ENCODE measurements around the gene TCF12. TPM values are rescaled to one million over a fixed set of nuclear protein-coding genes. Genes with fewer than 3 reads are reported as not detected.

Gene TCF12
- total RNA-seq (83.7 TPM), polyA plus RNA-seq (10 to 100 TPM; 45.7 to 71.6 (median 63.7) TPM)

DNA sequence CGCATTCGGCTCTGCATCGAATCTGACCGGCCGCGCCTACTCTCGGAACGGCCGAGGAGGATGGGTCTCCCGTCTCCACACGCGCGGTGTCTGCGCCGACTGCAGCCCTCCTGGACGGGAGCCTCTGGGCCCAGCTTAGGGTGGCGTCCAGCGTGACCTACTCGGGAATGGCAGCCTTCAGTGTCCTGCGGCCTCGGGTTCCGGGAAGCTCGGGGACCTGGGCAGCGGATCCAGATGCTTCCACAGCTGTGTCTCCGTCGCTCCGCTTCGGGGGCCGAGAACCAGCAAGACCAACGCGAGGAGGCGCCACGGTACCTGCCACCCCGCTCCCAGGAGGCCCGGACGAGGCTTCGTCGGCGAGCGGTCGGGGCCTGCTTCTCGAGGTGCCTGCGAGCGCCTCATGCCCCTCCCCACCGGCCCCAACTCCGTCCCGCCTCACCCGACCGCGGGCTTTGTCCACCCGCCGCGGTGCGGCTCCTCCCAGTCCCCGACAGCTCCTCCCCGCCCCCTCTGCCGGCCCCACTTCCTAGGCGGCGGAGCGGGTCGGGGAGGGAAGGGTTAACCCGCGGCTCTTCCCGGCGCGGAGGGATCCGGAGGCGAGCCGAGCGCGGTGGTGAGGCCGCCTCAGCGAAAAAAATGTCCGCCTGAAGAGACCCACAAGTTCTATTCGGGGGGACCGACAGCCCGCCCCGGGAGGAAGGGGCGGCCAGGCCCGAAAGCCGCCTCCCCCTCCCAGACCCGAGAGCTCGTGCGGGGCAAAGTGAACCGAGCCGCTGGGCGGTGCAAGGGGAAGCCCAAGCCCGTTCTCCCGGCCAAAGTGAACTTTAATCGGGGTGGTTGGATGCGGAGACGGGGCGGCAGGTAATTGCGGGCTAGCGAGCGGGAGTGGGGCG lies at the start of gene TCF12:
TCF12 (plus strand) TSS at position 599 of the 893 bp plus-strand sequence. CDS start 1,270 bp downstream, outside the sequence.
- Mint-ChIP-seq H3K36me3 (peaks cover 6% of the 10 kb centered on the region), H3K27ac (peak within 1 kb of the TSS; percentile 81 to 92 (median 89)), H3K4me1 (peaks cover 30 to 66% (median 47%) of the 10 kb centered on the region in 4 donors)

DNA sequence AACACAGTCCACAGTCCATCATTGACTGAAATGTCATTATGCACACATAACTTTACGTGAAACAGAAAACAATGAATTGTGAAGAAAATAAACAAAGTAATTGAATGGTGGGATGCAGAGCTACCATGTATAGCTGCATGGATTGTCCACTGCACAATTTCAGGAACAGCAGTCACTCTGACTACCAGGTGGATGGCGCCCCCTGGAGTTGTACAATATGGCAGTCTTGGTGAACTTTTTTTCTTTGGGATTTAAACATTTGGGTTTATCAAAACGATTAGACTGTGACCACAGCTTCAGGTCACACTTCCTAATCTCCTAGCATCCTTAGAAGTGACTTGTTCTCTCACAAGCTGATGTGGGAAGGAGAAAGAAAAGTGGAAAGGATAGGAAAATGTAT lies 48.9 kb upstream of the TCF12 start:
- Histone ChIP-seq H3K9me3 (ENCODE audit: control insufficient read depth in 2 of 2, low read length in 2 of 2) (no peaks in the 10 kb centered on the region), H3K4me3 (ENCODE audit: low read depth, low read length) (no peak overlapping the region), H3K27me3 (ENCODE audit: control insufficient read depth, insufficient read depth, low read length) (no peaks in the 10 kb centered on the region), H3K27ac (ENCODE audit: insufficient read depth, low read length, poor library complexity, severe bottlenecking) (no peak overlapping the region), H3K36me3 (ENCODE audit: control insufficient read depth, insufficient read depth, low read length) (no peaks in the 10 kb centered on the region), H3K4me1 (ENCODE audit: control insufficient read depth, insufficient read depth, low read length, poor library complexity, severe bottlenecking) (no peaks in the 10 kb centered on the region)
- Mint-ChIP-seq H3K27me3 (peaks cover 8% of the 10 kb centered on the region), H3K27ac (no peak overlapping the region), H3K36me3 (no peaks in the 10 kb centered on the region), H3K4me1 (no peaks in the 10 kb centered on the region), H3K9me3 (no peaks in the 10 kb centered on the region), H3K4me3 (no peak overlapping the region)
- DNase-seq (peak in 1 of 3 donors; percentile 44), ATAC-seq (ENCODE audit: low read depth in 2 of 2) (no peak)

More for the DNA sequence above, at the start of gene TCF12:
- Histone ChIP-seq H3K27me3 (ENCODE audit: control insufficient read depth, insufficient read depth, low read length) (no peaks in the 10 kb centered on the region), H3K27ac (ENCODE audit: insufficient read depth, low read length, poor library complexity, severe bottlenecking) (peak within 1 kb of the TSS; percentile 79), H3K36me3 (ENCODE audit: control insufficient read depth, insufficient read depth, low read length) (no peaks in the 10 kb centered on the region), H3K4me3 (ENCODE audit: low read depth, low read length) (peak within 1 kb of the TSS; percentile 87), H3K4me1 (ENCODE audit: control insufficient read depth, insufficient read depth, low read length, poor library complexity, severe bottlenecking) (peaks cover 39% of the 10 kb centered on the region), H3K9me3 (ENCODE audit: control insufficient read depth in 2 of 2, low read length in 2 of 2) (no peaks in the 10 kb centered on the region)
- Mint-ChIP-seq H3K27me3 (peaks cover 5% of the 10 kb centered on the region), H3K4me3 (peak within 1 kb of the TSS; percentile 91 to 97 (median 94)), H3K9me3 (no peaks in the 10 kb centered on the region)
- ATAC-seq (ENCODE audit: low read depth in 2 of 2) (peak; percentile 77 to 79), DNase-seq (peak; percentile 83 to 95 (median 92))

DNA sequence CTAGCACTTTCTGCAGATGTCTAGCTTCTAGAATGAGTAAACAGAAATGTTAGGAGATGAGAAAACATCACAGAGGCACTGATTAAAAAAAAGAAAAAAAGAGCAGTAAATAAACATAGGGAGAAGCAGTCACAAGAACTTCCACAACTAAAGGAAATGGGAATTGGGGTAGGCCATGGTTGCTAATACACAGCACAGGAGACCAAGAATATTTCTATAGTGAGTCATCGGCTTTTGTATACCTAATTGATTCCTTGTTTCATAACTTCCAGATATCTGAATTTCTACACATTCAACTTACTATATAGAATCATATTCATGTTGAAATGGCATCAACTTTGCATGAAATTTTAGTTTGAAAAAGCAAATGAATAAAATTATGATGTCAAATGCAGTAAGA lies 47.3 kb upstream of the TCF12 start:
- Mint-ChIP-seq H3K27me3 (peaks cover 4% of the 10 kb centered on the region), H3K4me3 (no peak overlapping the region), H3K36me3 (no peaks in the 10 kb centered on the region), H3K27ac (no peak overlapping the region), H3K4me1 (no peaks in the 10 kb centered on the region), H3K9me3 (no peaks in the 10 kb centered on the region)
- H3K36me3 ChIP-seq (ENCODE audit: control insufficient read depth, insufficient read depth, low read length) = no peaks in the 10 kb centered on the region
- ATAC-seq (ENCODE audit: low read depth in 2 of 2) (no peak), DNase-seq (no peak)
- no peaks in the 10 kb centered on the region for H3K9me3 ChIP-seq (ENCODE audit: control insufficient read depth in 2 of 2, low read length in 2 of 2)
- no peaks in the 10 kb centered on the region for H3K4me1 ChIP-seq (ENCODE audit: control insufficient read depth, insufficient read depth, low read length, poor library complexity, severe bottlenecking)
- no peak overlapping the region for H3K27ac ChIP-seq (ENCODE audit: insufficient read depth, low read length, poor library complexity, severe bottlenecking)
- H3K27me3 ChIP-seq (ENCODE audit: control insufficient read depth, insufficient read depth, low read length) = no peaks in the 10 kb centered on the region
- H3K4me3 ChIP-seq (ENCODE audit: low read depth, low read length) = no peak overlapping the region

DNA sequence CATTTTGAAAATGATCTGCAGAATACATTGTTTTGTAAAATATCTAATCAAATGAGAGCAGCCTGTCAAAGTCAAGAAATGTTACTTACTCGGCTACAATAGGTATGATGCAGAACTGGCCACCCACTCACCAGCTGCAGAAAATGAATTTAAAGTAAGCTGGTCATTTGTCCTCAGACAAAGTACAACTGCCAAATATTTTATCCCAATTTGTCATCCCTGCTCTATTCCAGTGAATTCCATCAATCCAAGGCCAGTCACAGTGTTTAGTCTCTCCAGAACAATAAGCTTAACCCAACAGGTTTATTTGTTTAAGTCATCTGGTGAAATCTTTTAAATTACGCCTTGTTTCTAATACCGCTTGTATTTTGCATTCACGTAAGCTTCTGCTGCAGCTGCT lies 46.6 kb upstream of the TCF12 start:
- Histone ChIP-seq H3K36me3 (ENCODE audit: control insufficient read depth, insufficient read depth, low read length) (no peaks in the 10 kb centered on the region), H3K4me3 (ENCODE audit: low read depth, low read length) (no peak overlapping the region), H3K4me1 (ENCODE audit: control insufficient read depth, insufficient read depth, low read length, poor library complexity, severe bottlenecking) (no peaks in the 10 kb centered on the region), H3K9me3 (ENCODE audit: control insufficient read depth in 2 of 2, low read length in 2 of 2) (no peaks in the 10 kb centered on the region), H3K27me3 (ENCODE audit: control insufficient read depth, insufficient read depth, low read length) (no peaks in the 10 kb centered on the region), H3K27ac (ENCODE audit: insufficient read depth, low read length, poor library complexity, severe bottlenecking) (no peak overlapping the region)
- ATAC-seq (ENCODE audit: low read depth in 2 of 2) (no peak), DNase-seq (no peak)
- no peaks in the 10 kb centered on the region for H3K4me1 Mint-ChIP-seq
- peaks cover 4% of the 10 kb centered on the region for H3K27me3 Mint-ChIP-seq
- H3K27ac Mint-ChIP-seq = no peak overlapping the region
- no peaks in the 10 kb centered on the region for H3K36me3 Mint-ChIP-seq
- H3K9me3 Mint-ChIP-seq = no peaks in the 10 kb centered on the region
- H3K4me3 Mint-ChIP-seq = no peak overlapping the region

DNA sequence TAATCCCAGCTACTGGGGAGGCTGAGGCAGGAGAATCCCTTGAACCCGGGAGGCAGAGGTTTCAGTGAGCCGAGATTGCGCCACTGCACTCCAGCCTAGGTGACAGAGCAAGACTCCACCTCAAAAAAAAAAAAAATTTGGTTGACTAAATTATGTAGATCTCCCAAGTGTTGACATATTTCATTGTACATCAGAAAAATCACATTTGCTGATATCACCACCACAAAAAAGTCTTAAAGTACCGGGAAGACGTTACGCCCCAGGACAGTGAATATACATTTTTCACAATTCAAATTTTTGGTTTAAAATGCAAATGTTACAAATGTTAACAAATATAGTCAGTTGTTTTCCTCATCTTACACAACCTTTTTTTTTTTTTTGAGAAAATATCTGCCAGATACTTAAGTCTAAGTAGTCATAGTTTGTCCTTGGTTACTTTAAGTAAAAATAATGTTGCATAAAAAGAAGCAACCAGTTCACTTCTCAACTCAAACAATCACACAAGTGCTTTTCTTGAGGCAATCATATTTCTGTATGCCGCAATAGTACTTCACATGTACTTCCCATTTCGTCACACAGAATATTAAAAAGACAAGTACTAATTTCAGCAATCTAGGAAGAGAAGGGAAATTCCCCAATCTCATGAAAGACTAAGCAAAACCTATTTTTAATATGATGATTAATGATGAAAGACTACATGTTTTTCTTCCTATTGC lies 41.0 kb upstream of the TCF12 start:
- DNase-seq (no peak), ATAC-seq (ENCODE audit: low read depth in 2 of 2) (no peak)
- H3K4me3 Mint-ChIP-seq = no peak overlapping the region
- no peaks in the 10 kb centered on the region for H3K9me3 Mint-ChIP-seq
- peaks cover 4% of the 10 kb centered on the region for H3K27me3 Mint-ChIP-seq
- Histone ChIP-seq H3K36me3 (ENCODE audit: control insufficient read depth, insufficient read depth, low read length) (no peaks in the 10 kb centered on the region), H3K4me1 (ENCODE audit: control insufficient read depth, insufficient read depth, low read length, poor library complexity, severe bottlenecking) (no peaks in the 10 kb centered on the region), H3K4me3 (ENCODE audit: low read depth, low read length) (no peak overlapping the region), H3K27ac (ENCODE audit: insufficient read depth, low read length, poor library complexity, severe bottlenecking) (no peak overlapping the region), H3K27me3 (ENCODE audit: control insufficient read depth, insufficient read depth, low read length) (no peaks in the 10 kb centered on the region), H3K9me3 (ENCODE audit: control insufficient read depth in 2 of 2, low read length in 2 of 2) (no peaks in the 10 kb centered on the region)
- no peak overlapping the region for H3K27ac Mint-ChIP-seq
- peaks cover 0 to 2% (median 0%) of the 10 kb centered on the region in 4 donors for H3K4me1 Mint-ChIP-seq
- no peaks in the 10 kb centered on the region for H3K36me3 Mint-ChIP-seq

DNA sequence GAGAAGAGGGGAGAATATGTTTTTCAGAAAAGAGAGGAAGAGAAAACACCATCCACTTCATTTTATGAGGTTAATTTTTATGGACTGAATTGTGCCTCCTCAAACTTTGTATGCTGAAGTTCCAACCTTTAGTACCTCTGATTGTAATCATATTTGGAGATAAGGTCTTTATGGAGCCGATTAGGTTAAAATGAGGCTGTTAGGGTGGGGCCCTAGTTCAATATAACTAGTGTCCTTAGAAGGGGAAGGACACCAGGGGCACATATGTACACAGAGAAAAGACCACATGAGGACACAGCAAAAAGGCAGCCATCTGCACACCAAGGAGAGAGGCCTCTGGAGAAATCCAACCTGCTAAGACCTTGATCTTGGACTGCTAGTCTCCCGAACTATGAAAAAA lies 38.9 kb upstream of the TCF12 start:
- peaks cover 0 to 2% (median 0%) of the 10 kb centered on the region in 4 donors for H3K4me1 Mint-ChIP-seq
- no peaks in the 10 kb centered on the region for H3K9me3 Mint-ChIP-seq
- Histone ChIP-seq H3K9me3 (ENCODE audit: control insufficient read depth in 2 of 2, low read length in 2 of 2) (no peaks in the 10 kb centered on the region), H3K27ac (ENCODE audit: insufficient read depth, low read length, poor library complexity, severe bottlenecking) (no peak overlapping the region), H3K27me3 (ENCODE audit: control insufficient read depth, insufficient read depth, low read length) (no peaks in the 10 kb centered on the region), H3K4me3 (ENCODE audit: low read depth, low read length) (no peak overlapping the region), H3K36me3 (ENCODE audit: control insufficient read depth, insufficient read depth, low read length) (no peaks in the 10 kb centered on the region), H3K4me1 (ENCODE audit: control insufficient read depth, insufficient read depth, low read length, poor library complexity, severe bottlenecking) (no peaks in the 10 kb centered on the region)
- DNase-seq (no peak), ATAC-seq (ENCODE audit: low read depth in 2 of 2) (no peak)
- H3K4me3 Mint-ChIP-seq = peak overlapping the region in 1 of 4 donors; percentile 2
- no peaks in the 10 kb centered on the region for H3K36me3 Mint-ChIP-seq
- no peaks in the 10 kb centered on the region for H3K27me3 Mint-ChIP-seq
- no peak overlapping the region for H3K27ac Mint-ChIP-seq

DNA sequence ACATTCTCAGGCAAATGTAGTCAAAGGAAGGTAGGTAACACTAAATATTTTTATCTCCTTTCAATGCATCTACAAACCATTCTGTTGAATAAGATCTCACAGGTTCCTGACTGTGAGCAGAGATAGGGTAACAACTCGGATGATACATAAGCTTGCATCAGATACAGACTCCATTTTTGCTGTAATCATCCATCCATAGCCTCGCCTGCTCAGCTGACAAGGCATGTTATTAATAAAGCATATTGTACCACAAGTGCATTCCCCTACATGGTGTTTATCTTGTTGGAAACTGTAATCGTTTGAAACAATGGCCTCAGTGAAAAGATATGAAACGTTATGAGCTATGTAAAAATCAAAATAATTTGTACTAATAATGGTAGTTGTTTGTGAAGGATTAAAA lies 35.4 kb upstream of the TCF12 start:
- Mint-ChIP-seq H3K4me3 (no peak overlapping the region), H3K36me3 (no peaks in the 10 kb centered on the region), H3K27ac (no peak overlapping the region), H3K4me1 (peaks cover 2 to 22% (median 12%) of the 10 kb centered on the region in 4 donors), H3K9me3 (no peaks in the 10 kb centered on the region), H3K27me3 (no peaks in the 10 kb centered on the region)
- no peaks in the 10 kb centered on the region for H3K27me3 ChIP-seq (ENCODE audit: control insufficient read depth, insufficient read depth, low read length)
- H3K9me3 ChIP-seq (ENCODE audit: control insufficient read depth in 2 of 2, low read length in 2 of 2) = no peaks in the 10 kb centered on the region
- peaks cover 20% of the 10 kb centered on the region for H3K4me1 ChIP-seq (ENCODE audit: control insufficient read depth, insufficient read depth, low read length, poor library complexity, severe bottlenecking)
- H3K27ac ChIP-seq (ENCODE audit: insufficient read depth, low read length, poor library complexity, severe bottlenecking) = no peak overlapping the region
- H3K4me3 ChIP-seq (ENCODE audit: low read depth, low read length) = no peak overlapping the region
- DNase-seq (no peak), ATAC-seq (ENCODE audit: low read depth in 2 of 2) (no peak)
- no peaks in the 10 kb centered on the region for H3K36me3 ChIP-seq (ENCODE audit: control insufficient read depth, insufficient read depth, low read length)
